GM12892 (cell line): ENCODE data around the gene BDNF.

Experiments used
- POLR2A ChIP-seq: IDR thresholded peaks from 2 replicates; pipeline ENCODE4 v1.6.1; 2011; ENCODE audit warnings: low read depth, low read length, control low read depth
- POLR2AphosphoS5 ChIP-seq: IDR thresholded peaks from 2 replicates; pipeline ENCODE4 v1.6.1; 2011; ENCODE audit warnings: low read depth, low read length, control low read depth
- TAF1 ChIP-seq: IDR thresholded peaks from 2 replicates; pipeline ENCODE4 v1.6.1; 2011; ENCODE audit warnings: low read depth, mild to moderate bottlenecking, control low read depth, low read length, borderline replicate concordance

- no peak for TF ChIP-seq POLR2AphosphoS5
- TF ChIP-seq POLR2A = no peak
- no peak for TF ChIP-seq TAF1
Measured at GRCh38 chr11:27693398-27693797, 6.9 kb downstream of the BDNF start.
